ENCODE measurements around the gene FBXO10. TPM values are rescaled to one million over a fixed set of nuclear protein-coding genes. Genes with fewer than 3 reads are reported as not detected.

FBXO10 gene
- total and polyA plus RNA-seq, 2 donors from 2014 or later: 6.2 to 6.7 TPM

DNA sequence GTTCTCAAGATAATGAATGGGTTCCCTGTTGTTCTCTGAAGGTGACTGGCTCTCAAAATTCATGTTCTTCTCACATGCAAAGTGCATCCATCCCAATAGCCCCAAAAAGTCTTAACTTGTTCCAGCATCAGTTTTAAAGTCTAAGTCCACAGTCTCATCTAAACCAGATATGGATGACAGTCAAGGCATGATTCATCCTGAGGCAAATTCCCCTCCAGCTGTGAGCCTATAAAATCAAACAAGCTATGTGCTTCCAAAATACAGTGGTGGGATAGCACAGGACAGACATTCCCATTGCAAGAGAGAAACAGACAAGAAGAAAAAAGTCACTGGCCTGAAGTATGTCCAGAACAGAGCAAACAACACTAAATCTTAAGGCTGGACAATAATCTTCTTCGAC, 25.4 kb downstream of the FBXO10 start:
- Histone ChIP-seq H3K36me3 (ENCODE audit: control insufficient read depth in 2 of 3, insufficient read depth in 3 of 3, low read length in 3 of 3) (no peaks in the 10 kb centered on the region), H3K4me3 (ENCODE audit: low read length in 3 of 3) (no peak overlapping the region), H3K9me3 (ENCODE audit: control insufficient read depth in 2 of 3, insufficient read depth in 1 of 3, low read length in 3 of 3) (no peaks in the 10 kb centered on the region), H3K27ac (ENCODE audit: low read depth in 2 of 2, low read length in 2 of 2) (no peak overlapping the region), H3K4me1 (ENCODE audit: control insufficient read depth in 2 of 3, insufficient read depth in 2 of 3, low read depth in 1 of 3, low read length in 3 of 3) (no peaks in the 10 kb centered on the region), H3K9ac (ENCODE audit: low read length in 3 of 3) (no peak overlapping the region), H3K27me3 (ENCODE audit: control insufficient read depth, insufficient read depth, low read length) (no peaks in the 10 kb centered on the region)
- FAIRE-seq (no peak), DNase-seq (no peak)
- no peak for TF ChIP-seq CTCF (IDR thresholded peaks at IDR 0.05; ENCODE audit: borderline replicate concordance, extremely low read depth, insufficient read depth)
- intact Hi-C loops (cut with DNase I): no loop called here

GRCh38 chr9:37549527-37549926, 26.7 kb downstream of the FBXO10 start:
- no peaks in the 10 kb centered on the region for H3K36me3 ChIP-seq (ENCODE audit: control insufficient read depth in 2 of 3, insufficient read depth in 3 of 3, low read length in 3 of 3)
- no peak for DNase-seq
- no peak for TF ChIP-seq CTCF (IDR thresholded peaks at IDR 0.05; ENCODE audit: borderline replicate concordance, extremely low read depth, insufficient read depth)
- H3K9me3 ChIP-seq (ENCODE audit: control insufficient read depth in 2 of 3, insufficient read depth in 1 of 3, low read length in 3 of 3): no peaks in the 10 kb centered on the region
- H3K4me3 ChIP-seq (ENCODE audit: low read length in 3 of 3): no peak overlapping the region
- FAIRE-seq: no peak
- no peaks in the 10 kb centered on the region for H3K27me3 ChIP-seq (ENCODE audit: control insufficient read depth, insufficient read depth, low read length)
- intact Hi-C loops (cut with DNase I): no loop called here
- no peak overlapping the region for H3K27ac ChIP-seq (ENCODE audit: low read depth in 2 of 2, low read length in 2 of 2)
- no peak overlapping the region for H3K9ac ChIP-seq (ENCODE audit: low read length in 3 of 3)
- H3K4me1 ChIP-seq (ENCODE audit: control insufficient read depth in 2 of 3, insufficient read depth in 2 of 3, low read depth in 1 of 3, low read length in 3 of 3): no peaks in the 10 kb centered on the region

DNA sequence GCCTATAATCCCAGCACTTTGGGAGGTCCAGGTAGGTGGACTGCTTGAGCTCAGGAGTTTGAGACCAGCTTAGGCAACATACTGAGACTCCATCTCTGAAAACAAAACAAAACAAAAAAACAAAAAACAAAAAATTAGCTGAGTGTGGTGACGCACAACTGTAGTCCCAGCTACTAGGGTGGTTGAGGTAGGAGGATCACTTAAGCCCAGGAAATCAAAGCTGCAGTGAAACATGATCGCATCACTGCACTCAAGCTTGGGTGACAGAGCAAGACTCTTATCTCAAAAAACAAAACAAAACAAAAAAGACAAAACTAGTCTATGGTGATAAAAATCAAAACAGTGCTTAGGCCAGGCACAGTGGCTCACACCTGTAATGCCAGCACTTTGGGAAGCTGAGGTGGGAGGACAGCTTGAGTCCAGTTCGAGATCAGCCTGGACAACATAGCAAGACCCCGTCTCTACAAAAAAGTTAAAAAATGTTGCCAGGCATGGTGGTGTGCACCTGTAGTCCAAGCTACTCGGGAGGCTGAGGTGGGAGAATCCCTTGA, 28.8 kb downstream of the FBXO10 start:
- Histone ChIP-seq H3K9ac (ENCODE audit: low read length in 3 of 3) (no peak overlapping the region), H3K27me3 (ENCODE audit: control insufficient read depth, insufficient read depth, low read length) (no peaks in the 10 kb centered on the region), H3K4me1 (ENCODE audit: control insufficient read depth in 2 of 3, insufficient read depth in 2 of 3, low read depth in 1 of 3, low read length in 3 of 3) (no peaks in the 10 kb centered on the region), H3K9me3 (ENCODE audit: control insufficient read depth in 2 of 3, insufficient read depth in 1 of 3, low read length in 3 of 3) (no peaks in the 10 kb centered on the region), H3K36me3 (ENCODE audit: control insufficient read depth in 2 of 3, insufficient read depth in 3 of 3, low read length in 3 of 3) (no peaks in the 10 kb centered on the region), H3K27ac (ENCODE audit: low read depth in 2 of 2, low read length in 2 of 2) (no peak overlapping the region), H3K4me3 (ENCODE audit: low read length in 3 of 3) (no peak overlapping the region)
- FAIRE-seq: no peak
- TF ChIP-seq CTCF (IDR thresholded peaks at IDR 0.05; ENCODE audit: borderline replicate concordance, extremely low read depth, insufficient read depth): no peak
- no peak for DNase-seq
- intact Hi-C loops (cut with DNase I): no loop called here

DNA sequence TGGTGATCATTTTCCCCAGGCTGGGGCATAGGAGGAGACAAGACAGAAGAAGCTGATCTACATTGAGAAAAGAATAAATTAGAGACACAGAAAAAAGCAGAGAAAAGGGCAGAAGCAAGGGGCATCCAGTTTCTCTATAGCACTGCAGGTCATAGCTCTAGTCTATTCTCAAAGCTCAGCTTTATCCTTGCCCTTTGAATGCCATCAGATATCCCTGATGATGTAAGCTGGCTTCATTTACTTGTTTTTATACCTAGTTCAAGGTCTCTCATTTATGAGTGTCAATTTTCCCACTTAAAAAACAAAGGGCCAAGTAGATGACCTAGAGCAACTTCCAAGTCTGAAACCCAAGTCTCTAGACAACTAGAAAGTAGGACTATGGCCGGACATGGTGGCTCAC, 32.7 kb downstream of the FBXO10 start:
- Histone ChIP-seq H3K27ac (ENCODE audit: low read depth in 2 of 2, low read length in 2 of 2) (no peak overlapping the region), H3K9me3 (ENCODE audit: control insufficient read depth in 2 of 3, insufficient read depth in 1 of 3, low read length in 3 of 3) (no peaks in the 10 kb centered on the region), H3K4me3 (ENCODE audit: low read length in 3 of 3) (no peak overlapping the region), H3K36me3 (ENCODE audit: control insufficient read depth in 2 of 3, insufficient read depth in 3 of 3, low read length in 3 of 3) (peaks cover 0 to 2% (median 0%) of the 10 kb centered on the region in 3 donors), H3K4me1 (ENCODE audit: control insufficient read depth in 2 of 3, insufficient read depth in 2 of 3, low read depth in 1 of 3, low read length in 3 of 3) (peaks cover 0 to 3% (median 0%) of the 10 kb centered on the region in 3 donors), H3K27me3 (ENCODE audit: control insufficient read depth, insufficient read depth, low read length) (no peaks in the 10 kb centered on the region), H3K9ac (ENCODE audit: low read length in 3 of 3) (no peak overlapping the region)
- no peak for TF ChIP-seq CTCF (IDR thresholded peaks at IDR 0.05; ENCODE audit: borderline replicate concordance, extremely low read depth, insufficient read depth)
- DNase-seq (no peak), FAIRE-seq (no peak)
- intact Hi-C loops (cut with DNase I): no loop called here
